ENCODE results near the gene ARHGEF4.

Gene ARHGEF4

GRCh38 chr2:130834931-130835765, 1.6 kb upstream of the ARHGEF4 start:
- no peak for DNase-seq

- no peak for DNase-seq
Observed at GRCh38 chr2:130835766-130836015, 1.0 kb upstream of the ARHGEF4 start.

GRCh38 chr2:130837175-130837810, 579 bp downstream of the ARHGEF4 start:
- no peak for DNase-seq

- DNase-seq: no peak
Observed at GRCh38 chr2:130837811-130838565, 1.3 kb downstream of the ARHGEF4 start.

GRCh38 chr2:130839011-130839780, 2.5 kb downstream of the ARHGEF4 start:
- no peak for DNase-seq

GRCh38 chr2:130840506-130840905, 3.8 kb downstream of the ARHGEF4 start:
- DNase-seq: no peak

GRCh38 chr2:130841741-130842365, 5.1 kb downstream of the ARHGEF4 start:
- DNase-seq: no peak

- no peak for DNase-seq
Observed at GRCh38 chr2:130842770-130843169, 6.1 kb downstream of the ARHGEF4 start.

- DNase-seq: no peak
Observed at GRCh38 chr2:130843321-130843985, 6.7 kb downstream of the ARHGEF4 start.

GRCh38 chr2:130844161-130844560, 7.4 kb downstream of the ARHGEF4 start:
- no peak for DNase-seq

- DNase-seq: no peak
Observed at GRCh38 chr2:130845505-130846085, 8.9 kb downstream of the ARHGEF4 start.

- no peak for DNase-seq
Observed at GRCh38 chr2:130846233-130846632, 9.5 kb downstream of the ARHGEF4 start.

- no peak for DNase-seq
Observed at GRCh38 chr2:130846686-130847375, 10.1 kb downstream of the ARHGEF4 start.

- no peak for DNase-seq
Observed at GRCh38 chr2:130847776-130848525, 11.2 kb downstream of the ARHGEF4 start.

- no peak for DNase-seq
Observed at GRCh38 chr2:130848526-130849210, 12.0 kb downstream of the ARHGEF4 start.

GRCh38 chr2:130849896-130850787, 13.4 kb downstream of the ARHGEF4 start:
- no peak for DNase-seq

GRCh38 chr2:130850788-130851623, 14.3 kb downstream of the ARHGEF4 start:
- no peak for DNase-seq

Measured in activated CD4-positive, CD25-positive, alpha-beta regulatory T cell (primary cell).